SK-N-SH (cell line): Measurements from ENCODE around the gene EFCAB8.

ENCODE experiments used
- CTCF ChIP-seq: fragments of 200-600 bp; sonication (generic); IDR thresholded peaks from 2 replicates; pipeline ENCODE4 v1.6.1; 2017; ENCODE audit warnings: antibody characterized with exemption, mild to moderate bottlenecking, moderate library complexity
- EZH2phosphoT487 ChIP-seq: fragments of 200-600 bp; sonication (generic); IDR thresholded peaks from 2 replicates; pipeline ENCODE4 v1.6.1; 2017; ENCODE audit warnings: low read depth, mixed run types, mild to moderate bottlenecking, antibody characterized with exemption, moderate library complexity, borderline replicate concordance
- REST ChIP-seq: IDR thresholded peaks from 2 replicates; pipeline ENCODE4 v1.6.1; 2012; ENCODE audit warnings: mild to moderate bottlenecking, low read depth, low read length, moderate library complexity

- TF ChIP-seq REST (no peak), EZH2phosphoT487 (no peak), CTCF (no peak)
Observed at GRCh38 chr20:32957459-32957858, 98.7 kb downstream of the EFCAB8 start.
